ENCODE data around the gene STX8. TPM values are rescaled to one million over a fixed set of nuclear protein-coding genes. Genes with fewer than 3 reads are reported as not detected.

The STX8 gene
- total and polyA plus RNA-seq, 4 donors, result 14.7 to 39.5 (median 28.7) TPM

DNA sequence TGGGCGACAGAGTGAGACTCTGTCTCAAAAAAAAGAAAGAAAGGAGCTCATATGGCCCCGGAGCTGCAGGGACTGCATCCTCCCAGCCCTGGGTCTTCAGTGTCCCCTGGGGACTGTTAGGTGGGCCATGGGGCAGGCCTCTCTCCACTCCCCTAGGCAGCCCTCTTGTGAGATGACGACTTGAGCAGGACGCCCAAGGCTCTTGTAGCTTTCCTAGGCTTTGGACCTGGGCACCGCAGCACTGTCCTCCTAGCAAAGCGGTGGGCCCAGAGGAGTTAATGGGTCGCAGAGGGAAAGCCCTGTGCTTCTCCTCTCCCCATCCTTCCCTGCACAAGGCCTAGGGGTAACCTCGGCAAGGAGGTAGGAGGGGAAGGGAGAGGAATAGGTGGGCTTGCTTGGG is 352.1 kb downstream of the STX8 start:
- Histone ChIP-seq H3K36me3 (ENCODE audit: control insufficient read depth in 4 of 4, insufficient read depth in 3 of 4, low read depth in 1 of 4, low read length in 3 of 4) (peaks cover 0 to 4% (median 2%) of the 10 kb centered on the region in 4 donors), H3K4me1 (ENCODE audit: control insufficient read depth in 4 of 4, insufficient read depth in 4 of 4, low read length in 3 of 4) (no peaks in the 10 kb centered on the region), H3K9me3 (ENCODE audit: control insufficient read depth in 4 of 4, low read length in 3 of 4) (no peaks in the 10 kb centered on the region), H3K9ac (ENCODE audit: low read depth in 1 of 2, low read length in 2 of 2) (no peak overlapping the region), H3K27me3 (ENCODE audit: control insufficient read depth in 4 of 4, insufficient read depth in 4 of 4, low read length in 3 of 4) (no peaks in the 10 kb centered on the region), H3K27ac (ENCODE audit: low read depth in 1 of 2, low read length in 2 of 2) (no peak overlapping the region), H3K4me3 (ENCODE audit: low read depth in 1 of 3, low read length in 3 of 3) (no peak overlapping the region)
- TF ChIP-seq FOXA1 (IDR thresholded peaks at IDR 0.05) (no peak), FOXA2 (IDR thresholded peaks at IDR 0.05) (no peak)
- no peak for DNase-seq (ENCODE audit: low spot score)
- WGBS, result 84% methylated on average over 8 of the region's 8 CpGs

GRCh38 chr17:9221922-9222180 is 353.8 kb downstream of the STX8 start:
- Histone ChIP-seq H3K9me3 (ENCODE audit: control insufficient read depth in 4 of 4, low read length in 3 of 4) (no peaks in the 10 kb centered on the region), H3K4me3 (ENCODE audit: low read depth in 1 of 3, low read length in 3 of 3) (no peak overlapping the region), H3K27ac (ENCODE audit: low read depth in 1 of 2, low read length in 2 of 2) (no peak overlapping the region), H3K9ac (ENCODE audit: low read depth in 1 of 2, low read length in 2 of 2) (no peak overlapping the region), H3K36me3 (ENCODE audit: control insufficient read depth in 4 of 4, insufficient read depth in 3 of 4, low read depth in 1 of 4, low read length in 3 of 4) (peaks cover 0 to 4% (median 2%) of the 10 kb centered on the region in 4 donors), H3K4me1 (ENCODE audit: control insufficient read depth in 4 of 4, insufficient read depth in 4 of 4, low read length in 3 of 4) (no peaks in the 10 kb centered on the region), H3K27me3 (ENCODE audit: control insufficient read depth in 4 of 4, insufficient read depth in 4 of 4, low read length in 3 of 4) (no peaks in the 10 kb centered on the region)
- TF ChIP-seq JUND (IDR thresholded peaks at IDR 0.05), result no peak
- no peak for TF ChIP-seq TAF1 (conservative IDR thresholded peaks at IDR 0.05)
- no peak for TF ChIP-seq FOXA2 (IDR thresholded peaks at IDR 0.05)
- TF ChIP-seq, protein P1, sequence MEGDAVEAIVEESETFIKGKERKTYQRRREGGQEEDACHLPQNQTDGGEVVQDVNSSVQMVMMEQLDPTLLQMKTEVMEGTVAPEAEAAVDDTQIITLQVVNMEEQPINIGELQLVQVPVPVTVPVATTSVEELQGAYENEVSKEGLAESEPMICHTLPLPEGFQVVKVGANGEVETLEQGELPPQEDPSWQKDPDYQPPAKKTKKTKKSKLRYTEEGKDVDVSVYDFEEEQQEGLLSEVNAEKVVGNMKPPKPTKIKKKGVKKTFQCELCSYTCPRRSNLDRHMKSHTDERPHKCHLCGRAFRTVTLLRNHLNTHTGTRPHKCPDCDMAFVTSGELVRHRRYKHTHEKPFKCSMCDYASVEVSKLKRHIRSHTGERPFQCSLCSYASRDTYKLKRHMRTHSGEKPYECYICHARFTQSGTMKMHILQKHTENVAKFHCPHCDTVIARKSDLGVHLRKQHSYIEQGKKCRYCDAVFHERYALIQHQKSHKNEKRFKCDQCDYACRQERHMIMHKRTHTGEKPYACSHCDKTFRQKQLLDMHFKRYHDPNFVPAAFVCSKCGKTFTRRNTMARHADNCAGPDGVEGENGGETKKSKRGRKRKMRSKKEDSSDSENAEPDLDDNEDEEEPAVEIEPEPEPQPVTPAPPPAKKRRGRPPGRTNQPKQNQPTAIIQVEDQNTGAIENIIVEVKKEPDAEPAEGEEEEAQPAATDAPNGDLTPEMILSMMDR (IDR thresholded peaks at IDR 0.05; ENCODE audit: low read depth, low read length, missing input control), result no peak
- DNase-seq (ENCODE audit: low spot score), result no peak
- 96% methylated on average over 5 of the region's 5 CpGs for WGBS

GRCh38 chr17:9221147-9221921 is 354.3 kb downstream of the STX8 start:
- Histone ChIP-seq H3K9ac (ENCODE audit: low read depth in 1 of 2, low read length in 2 of 2) (no peak overlapping the region), H3K36me3 (ENCODE audit: control insufficient read depth in 4 of 4, insufficient read depth in 3 of 4, low read depth in 1 of 4, low read length in 3 of 4) (peaks cover 0 to 4% (median 2%) of the 10 kb centered on the region in 4 donors), H3K4me3 (ENCODE audit: low read depth in 1 of 3, low read length in 3 of 3) (no peak overlapping the region), H3K9me3 (ENCODE audit: control insufficient read depth in 4 of 4, low read length in 3 of 4) (peaks cover 0 to under 1% (median 0%) of the 10 kb centered on the region in 4 donors), H3K27ac (ENCODE audit: low read depth in 1 of 2, low read length in 2 of 2) (no peak overlapping the region), H3K4me1 (ENCODE audit: control insufficient read depth in 4 of 4, insufficient read depth in 4 of 4, low read length in 3 of 4) (no peaks in the 10 kb centered on the region), H3K27me3 (ENCODE audit: control insufficient read depth in 4 of 4, insufficient read depth in 4 of 4, low read length in 3 of 4) (no peaks in the 10 kb centered on the region)
- TF ChIP-seq RXRA (IDR thresholded peaks at IDR 0.05) (no peak), FOXA2 (IDR thresholded peaks at IDR 0.05) (no peak), EGR1 (IDR thresholded peaks at IDR 0.05; ENCODE audit: low read depth in 2 of 2) (no peak), JUND (IDR thresholded peaks at IDR 0.05) (no peak), TAF1 (conservative IDR thresholded peaks at IDR 0.05) (no peak), HNF4A (conservative IDR thresholded peaks at IDR 0.05) (no peak), MAX (IDR thresholded peaks at IDR 0.05) (no peak), SP1 (IDR thresholded peaks at IDR 0.05) (no peak), FOXA1 (IDR thresholded peaks at IDR 0.05) (no peak), HNF4G (IDR thresholded peaks at IDR 0.05) (no peak), REST (IDR thresholded peaks at IDR 0.05) (no peak), GABPA (IDR thresholded peaks at IDR 0.05 in 1 of 2, conservative IDR thresholded peaks at IDR 0.05 in 1 of 2) (no peak), RAD21 (IDR thresholded peaks at IDR 0.05) (no peak), NR2F2 (IDR thresholded peaks at IDR 0.05) (no peak), YY1 (IDR thresholded peaks at IDR 0.05) (no peak)
- TF ChIP-seq, protein P2, sequence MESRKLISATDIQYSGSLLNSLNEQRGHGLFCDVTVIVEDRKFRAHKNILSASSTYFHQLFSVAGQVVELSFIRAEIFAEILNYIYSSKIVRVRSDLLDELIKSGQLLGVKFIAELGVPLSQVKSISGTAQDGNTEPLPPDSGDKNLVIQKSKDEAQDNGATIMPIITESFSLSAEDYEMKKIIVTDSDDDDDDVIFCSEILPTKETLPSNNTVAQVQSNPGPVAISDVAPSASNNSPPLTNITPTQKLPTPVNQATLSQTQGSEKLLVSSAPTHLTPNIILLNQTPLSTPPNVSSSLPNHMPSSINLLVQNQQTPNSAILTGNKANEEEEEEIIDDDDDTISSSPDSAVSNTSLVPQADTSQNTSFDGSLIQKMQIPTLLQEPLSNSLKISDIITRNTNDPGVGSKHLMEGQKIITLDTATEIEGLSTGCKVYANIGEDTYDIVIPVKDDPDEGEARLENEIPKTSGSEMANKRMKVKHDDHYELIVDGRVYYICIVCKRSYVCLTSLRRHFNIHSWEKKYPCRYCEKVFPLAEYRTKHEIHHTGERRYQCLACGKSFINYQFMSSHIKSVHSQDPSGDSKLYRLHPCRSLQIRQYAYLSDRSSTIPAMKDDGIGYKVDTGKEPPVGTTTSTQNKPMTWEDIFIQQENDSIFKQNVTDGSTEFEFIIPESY (IDR thresholded peaks at IDR 0.05), result no peak
- TF ChIP-seq, protein P1 (IDR thresholded peaks at IDR 0.05; ENCODE audit: low read depth, low read length, missing input control), result no peak
- TF ChIP-seq, protein P3, sequence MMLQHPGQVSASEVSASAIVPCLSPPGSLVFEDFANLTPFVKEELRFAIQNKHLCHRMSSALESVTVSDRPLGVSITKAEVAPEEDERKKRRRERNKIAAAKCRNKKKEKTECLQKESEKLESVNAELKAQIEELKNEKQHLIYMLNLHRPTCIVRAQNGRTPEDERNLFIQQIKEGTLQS (IDR thresholded peaks at IDR 0.05), result no peak
- DNase-seq (ENCODE audit: low spot score), result no peak
- 95% methylated on average over 25 of the region's 25 CpGs for WGBS

Data from liver (tissue), 9 donors.